ENCODE data around the gene WNK2.

The WNK2 gene

GRCh38 chr9:93267091-93267541 lies 83.2 kb downstream of the WNK2 start:
- DNase-seq (ENCODE audit: low read depth), result no peak

GRCh38 chr9:93267681-93268505 lies 84.0 kb downstream of the WNK2 start:
- no peak for DNase-seq (ENCODE audit: low read depth)

- no peak for DNase-seq (ENCODE audit: low read depth)
Measured at GRCh38 chr9:93268551-93269314, 84.8 kb downstream of the WNK2 start.

GRCh38 chr9:93270976-93271375 lies 87.0 kb downstream of the WNK2 start:
- DNase-seq (ENCODE audit: low read depth), result no peak

- no peak for DNase-seq (ENCODE audit: low read depth)
Measured at GRCh38 chr9:93276973-93277372, 93.0 kb downstream of the WNK2 start.

- DNase-seq (ENCODE audit: low read depth), result no peak
Measured at GRCh38 chr9:93278144-93278543, 94.2 kb downstream of the WNK2 start.

- no peak for DNase-seq (ENCODE audit: low read depth)
Measured at GRCh38 chr9:93280661-93281259, 96.8 kb downstream of the WNK2 start.

GRCh38 chr9:93286252-93287188 lies 102.6 kb downstream of the WNK2 start:
- no peak for DNase-seq (ENCODE audit: low read depth)

GRCh38 chr9:93287189-93287552 lies 103.2 kb downstream of the WNK2 start:
- DNase-seq (ENCODE audit: low read depth), result no peak

- DNase-seq (ENCODE audit: low read depth), result no peak
Measured at GRCh38 chr9:93287593-93287992, 103.7 kb downstream of the WNK2 start.

- no peak for DNase-seq (ENCODE audit: low read depth)
Measured at GRCh38 chr9:93288341-93288740, 104.4 kb downstream of the WNK2 start.

- DNase-seq (ENCODE audit: low read depth), result peak; percentile 75
Measured at GRCh38 chr9:93288891-93289883, 105.2 kb downstream of the WNK2 start.

GRCh38 chr9:93290495-93291434 lies 106.8 kb downstream of the WNK2 start:
- DNase-seq (ENCODE audit: low read depth), result no peak

GRCh38 chr9:93291536-93292287 lies 107.8 kb downstream of the WNK2 start:
- DNase-seq (ENCODE audit: low read depth), result no peak

- no peak for DNase-seq (ENCODE audit: low read depth)
Measured at GRCh38 chr9:93292288-93292615, 108.3 kb downstream of the WNK2 start.

GRCh38 chr9:93292664-93293328 lies 108.9 kb downstream of the WNK2 start:
- DNase-seq (ENCODE audit: low read depth), result no peak

- no peak for DNase-seq (ENCODE audit: low read depth)
Measured at GRCh38 chr9:93294011-93294410, 110.1 kb downstream of the WNK2 start.

GRCh38 chr9:93295031-93295430 lies 111.1 kb downstream of the WNK2 start:
- DNase-seq (ENCODE audit: low read depth), result no peak

All from ELR (cell line).